ENCODE measurements around the gene XKR3.
"Not testable (repeated sequence)": the region's sequence is repeated elsewhere in the genome, so short reads cannot be mapped to it uniquely, and the experiment has no call there.

Gene XKR3

GRCh38 chr22:16824716-16825687 is at the start of gene XKR3:
Gene XKR3, minus strand, starts transcription at chr22:16825411. Its CDS starts 17,338 bp downstream, at chr22:16808073.
- Histone ChIP-seq H3K9ac (ENCODE audit: low read length) (peak within 1 kb of the TSS; percentile 29; the same call in 1 of the 2 replicates), H3K4me3 (ENCODE audit: low read length) (peak within 1 kb of the TSS; percentile 40)

GRCh38 chr22:16869640-16870039 is 44.4 kb upstream of the XKR3 start:
- not testable (repeated sequence) for H3K9me2 ChIP-seq (replicated peaks; ENCODE audit: insufficient read depth, low read length); H3F3A ChIP-seq (ENCODE audit: insufficient read depth, low read length); H2AFZ ChIP-seq (ENCODE audit: low read length); H3K4me2 ChIP-seq (ENCODE audit: low read depth, low read length); H3K36me3 ChIP-seq (replicated peaks; ENCODE audit: insufficient read depth, low read length); DNase-seq; H3K4me1 ChIP-seq (ENCODE audit: low read length); H4K20me1 ChIP-seq (ENCODE audit: insufficient read depth, low read length); H3K9ac ChIP-seq (ENCODE audit: low read length); H3K9me3 ChIP-seq (replicated peaks; ENCODE audit: insufficient read depth, low read length); H3K4me3 ChIP-seq (ENCODE audit: low read length); H3K27me3 ChIP-seq (replicated peaks; ENCODE audit: insufficient read depth, low read length); H3K79me2 ChIP-seq (ENCODE audit: low read length)
- peak overlapping the region; percentile 48; the same call in 1 of the 2 replicates for H3K27ac ChIP-seq (ENCODE audit: low read length)

More at GRCh38 chr22:16824716-16825687, at the start of gene XKR3:
- no peaks in the 10 kb centered on the region for H3K9me3 ChIP-seq (replicated peaks; ENCODE audit: insufficient read depth, low read length)
- H3K27me3 ChIP-seq (replicated peaks; ENCODE audit: insufficient read depth, low read length): no peaks in the 10 kb centered on the region
- no peaks in the 10 kb centered on the region for H3K36me3 ChIP-seq (replicated peaks; ENCODE audit: insufficient read depth, low read length)
- peaks cover 15% of the 10 kb centered on the region for H3K4me1 ChIP-seq (ENCODE audit: low read length)
- peak; percentile 44 for DNase-seq
- H3K79me2 ChIP-seq (ENCODE audit: low read length): no peaks in the 10 kb centered on the region
- no peaks in the 10 kb centered on the region for H3K9me2 ChIP-seq (replicated peaks; ENCODE audit: insufficient read depth, low read length)
- peaks cover 4% of the 10 kb centered on the region; the same call in 1 of the 2 replicates for H3F3A ChIP-seq (ENCODE audit: insufficient read depth, low read length)
- peak within 1 kb of the TSS; percentile 60 for H3K27ac ChIP-seq (ENCODE audit: low read length)
- H4K20me1 ChIP-seq (ENCODE audit: insufficient read depth, low read length): no peaks in the 10 kb centered on the region
- TF ChIP-seq EZH2 (optimal IDR thresholded peaks at IDR 0.05; ENCODE audit: low read depth, low read length): no peak
- no peak for TF ChIP-seq CTCF (IDR thresholded peaks at IDR 0.05; ENCODE audit: low read length)
- TF ChIP-seq EZH2phosphoT487 (IDR thresholded peaks at IDR 0.05; ENCODE audit: low read length): no peak
- peak within 1 kb of the TSS; percentile 83 for H2AFZ ChIP-seq (ENCODE audit: low read length)
- peak within 1 kb of the TSS; percentile 85 for H3K4me2 ChIP-seq (ENCODE audit: low read depth, low read length)

GRCh38 chr22:16866167-16866566 is 41.0 kb upstream of the XKR3 start:
- no peaks in the 10 kb centered on the region for H3K36me3 ChIP-seq (replicated peaks; ENCODE audit: insufficient read depth, low read length)
- peaks cover 3% of the 10 kb centered on the region; the same call in 1 of the 2 replicates for H3K4me1 ChIP-seq (ENCODE audit: low read length)
- no peak overlapping the region for H3K9ac ChIP-seq (ENCODE audit: low read length)
- no peak for DNase-seq
- no peaks in the 10 kb centered on the region for H3K9me2 ChIP-seq (replicated peaks; ENCODE audit: insufficient read depth, low read length)
- no peak overlapping the region for H3K27ac ChIP-seq (ENCODE audit: low read length)
- H3K9me3 ChIP-seq (replicated peaks; ENCODE audit: insufficient read depth, low read length): no peaks in the 10 kb centered on the region
- H4K20me1 ChIP-seq (ENCODE audit: insufficient read depth, low read length): no peaks in the 10 kb centered on the region
- H2AFZ ChIP-seq (ENCODE audit: low read length): no peak overlapping the region
- H3K27me3 ChIP-seq (replicated peaks; ENCODE audit: insufficient read depth, low read length): no peaks in the 10 kb centered on the region
- no peaks in the 10 kb centered on the region for H3K79me2 ChIP-seq (ENCODE audit: low read length)
- no peak overlapping the region for H3K4me2 ChIP-seq (ENCODE audit: low read depth, low read length)
- no peaks in the 10 kb centered on the region for H3F3A ChIP-seq (ENCODE audit: insufficient read depth, low read length)
- TF ChIP-seq EZH2phosphoT487 (IDR thresholded peaks at IDR 0.05; ENCODE audit: low read length) (no peak), CTCF (IDR thresholded peaks at IDR 0.05; ENCODE audit: low read length) (no peak), EZH2 (optimal IDR thresholded peaks at IDR 0.05; ENCODE audit: low read depth, low read length) (no peak)
- H3K4me3 ChIP-seq (ENCODE audit: low read length): no peak overlapping the region

- not testable (repeated sequence) for H3K4me1 ChIP-seq (ENCODE audit: low read length); H3K4me2 ChIP-seq (ENCODE audit: low read depth, low read length); H2AFZ ChIP-seq (ENCODE audit: low read length); DNase-seq; H3K9me2 ChIP-seq (replicated peaks; ENCODE audit: insufficient read depth, low read length); H3K27me3 ChIP-seq (replicated peaks; ENCODE audit: insufficient read depth, low read length); H3K79me2 ChIP-seq (ENCODE audit: low read length); H3K9me3 ChIP-seq (replicated peaks; ENCODE audit: insufficient read depth, low read length); H3K4me3 ChIP-seq (ENCODE audit: low read length); H3K9ac ChIP-seq (ENCODE audit: low read length); H3K27ac ChIP-seq (ENCODE audit: low read length); H3K36me3 ChIP-seq (replicated peaks; ENCODE audit: insufficient read depth, low read length); H4K20me1 ChIP-seq (ENCODE audit: insufficient read depth, low read length); H3F3A ChIP-seq (ENCODE audit: insufficient read depth, low read length)
These were observed 31.6 kb upstream of the XKR3 start for GRCh38 chr22:16856851-16857250.

All from MM.1S (cell line).